ENCODE data around the gene PLPP4.

PLPP4 gene

GRCh38 chr10:120598386-120598785 is 141.4 kb downstream of the PLPP4 start:
- no peak for DNase-seq (ENCODE audit: low read depth)
- no peak for TF ChIP-seq CTCF (IDR thresholded peaks at IDR 0.05; ENCODE audit: low read length, missing control alignments)
- H3K4me3 ChIP-seq (replicated peaks; ENCODE audit: low read depth, low read length), result no peak overlapping the region

- no peak for TF ChIP-seq CTCF (IDR thresholded peaks at IDR 0.05; ENCODE audit: low read length, missing control alignments)
- no peak for DNase-seq (ENCODE audit: low read depth)
- no peak overlapping the region for H3K4me3 ChIP-seq (replicated peaks; ENCODE audit: low read depth, low read length)
These were observed 142.2 kb downstream of the PLPP4 start for GRCh38 chr10:120599200-120599724.

- peak; percentile 5 for DNase-seq (ENCODE audit: low read depth)
- peak; percentile 17 for TF ChIP-seq CTCF (IDR thresholded peaks at IDR 0.05; ENCODE audit: low read length, missing control alignments)
These were observed 144.0 kb downstream of the PLPP4 start for GRCh38 chr10:120600871-120601649.

GRCh38 chr10:120601999-120602398 is 145.0 kb downstream of the PLPP4 start:
- no peak for DNase-seq (ENCODE audit: low read depth)
- no peak for TF ChIP-seq CTCF (IDR thresholded peaks at IDR 0.05; ENCODE audit: low read length, missing control alignments)
- no peak overlapping the region for H3K4me3 ChIP-seq (replicated peaks; ENCODE audit: low read depth, low read length)

More at GRCh38 chr10:120600871-120601649, 144.0 kb downstream of the PLPP4 start:
- H3K4me3 ChIP-seq (replicated peaks; ENCODE audit: low read depth, low read length), result no peak overlapping the region

GRCh38 chr10:120605410-120605809 is 148.4 kb downstream of the PLPP4 start:
- DNase-seq (ENCODE audit: low read depth), result no peak
- no peak for TF ChIP-seq CTCF (IDR thresholded peaks at IDR 0.05; ENCODE audit: low read length, missing control alignments)
- no peak overlapping the region for H3K4me3 ChIP-seq (replicated peaks; ENCODE audit: low read depth, low read length)

GRCh38 chr10:120606051-120606764 is 149.2 kb downstream of the PLPP4 start:
- no peak overlapping the region for H3K4me3 ChIP-seq (replicated peaks; ENCODE audit: low read depth, low read length)
- no peak for TF ChIP-seq CTCF (IDR thresholded peaks at IDR 0.05; ENCODE audit: low read length, missing control alignments)
- no peak for DNase-seq (ENCODE audit: low read depth)
